Measurements from ENCODE around the gene NOS1AP.

Gene NOS1AP

DNA sequence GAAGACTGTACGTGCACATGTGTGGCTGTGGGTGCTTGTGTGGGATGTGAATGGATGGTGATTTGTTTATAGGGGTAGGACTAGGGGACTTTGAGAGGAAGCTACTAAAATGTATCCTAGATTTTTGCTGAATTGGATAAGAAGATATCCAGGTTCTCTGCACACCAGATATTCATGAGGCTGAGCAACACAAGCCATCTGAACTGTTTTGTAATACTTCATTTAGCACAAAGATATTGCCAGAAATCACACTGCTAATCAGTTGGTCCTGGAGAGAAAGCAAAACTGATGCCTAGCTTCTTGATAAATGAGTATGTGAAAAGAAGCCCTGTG lies 135.3 kb downstream of the NOS1AP start:
- no peaks in the 10 kb centered on the region for H3K9me3 ChIP-seq (ENCODE audit: control insufficient read depth, low read length)
- H3K4me3 ChIP-seq (ENCODE audit: extremely low read depth, insufficient read depth, low read length, poor library complexity, severe bottlenecking): no peak overlapping the region
- WGBS, 2 experiments (ENCODE audit: insufficient coverage in 2 of 2): 88 to 100% methylated on average over 1 of the region's 1 CpG
- H3K36me3 ChIP-seq (ENCODE audit: control insufficient read depth, insufficient read depth, low read length): no peaks in the 10 kb centered on the region
- peaks cover 6% of the 10 kb centered on the region for H3K4me1 ChIP-seq (ENCODE audit: control insufficient read depth, insufficient read depth, low read length, poor library complexity, severe bottlenecking)
- H3K27ac ChIP-seq (ENCODE audit: low read depth, low read length, severe bottlenecking): no peak overlapping the region

DNA sequence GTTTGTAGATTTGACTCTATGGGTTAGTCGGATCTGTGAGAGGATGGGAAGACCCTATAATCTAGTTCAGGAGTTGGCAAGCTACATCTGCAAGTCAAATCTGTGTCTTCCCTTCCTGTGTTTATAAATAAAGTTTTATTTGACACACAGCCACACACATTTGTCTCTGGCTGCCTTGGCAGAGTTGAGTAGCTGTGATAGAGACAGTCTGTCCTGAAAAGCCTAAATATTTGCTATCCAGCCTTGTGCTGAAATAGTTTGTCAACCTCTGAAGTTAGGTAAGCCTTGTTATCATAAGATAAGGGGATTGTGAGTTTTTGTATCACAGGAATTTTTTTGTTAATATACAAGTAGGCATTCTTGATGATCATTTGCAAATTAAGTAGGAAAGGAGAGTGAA lies 136.8 kb downstream of the NOS1AP start:
- H3K27ac ChIP-seq (ENCODE audit: low read depth, low read length, severe bottlenecking): no peak overlapping the region
- H3K4me3 ChIP-seq (ENCODE audit: extremely low read depth, insufficient read depth, low read length, poor library complexity, severe bottlenecking): no peak overlapping the region
- WGBS, 2 experiments (ENCODE audit: insufficient coverage in 2 of 2): no CpG with 5 or more reads among the region's 1 CpG
- no peaks in the 10 kb centered on the region for H3K36me3 ChIP-seq (ENCODE audit: control insufficient read depth, insufficient read depth, low read length)
- H3K4me1 ChIP-seq (ENCODE audit: control insufficient read depth, insufficient read depth, low read length, poor library complexity, severe bottlenecking): peaks cover 4% of the 10 kb centered on the region
- no peaks in the 10 kb centered on the region for H3K9me3 ChIP-seq (ENCODE audit: control insufficient read depth, low read length)

DNA sequence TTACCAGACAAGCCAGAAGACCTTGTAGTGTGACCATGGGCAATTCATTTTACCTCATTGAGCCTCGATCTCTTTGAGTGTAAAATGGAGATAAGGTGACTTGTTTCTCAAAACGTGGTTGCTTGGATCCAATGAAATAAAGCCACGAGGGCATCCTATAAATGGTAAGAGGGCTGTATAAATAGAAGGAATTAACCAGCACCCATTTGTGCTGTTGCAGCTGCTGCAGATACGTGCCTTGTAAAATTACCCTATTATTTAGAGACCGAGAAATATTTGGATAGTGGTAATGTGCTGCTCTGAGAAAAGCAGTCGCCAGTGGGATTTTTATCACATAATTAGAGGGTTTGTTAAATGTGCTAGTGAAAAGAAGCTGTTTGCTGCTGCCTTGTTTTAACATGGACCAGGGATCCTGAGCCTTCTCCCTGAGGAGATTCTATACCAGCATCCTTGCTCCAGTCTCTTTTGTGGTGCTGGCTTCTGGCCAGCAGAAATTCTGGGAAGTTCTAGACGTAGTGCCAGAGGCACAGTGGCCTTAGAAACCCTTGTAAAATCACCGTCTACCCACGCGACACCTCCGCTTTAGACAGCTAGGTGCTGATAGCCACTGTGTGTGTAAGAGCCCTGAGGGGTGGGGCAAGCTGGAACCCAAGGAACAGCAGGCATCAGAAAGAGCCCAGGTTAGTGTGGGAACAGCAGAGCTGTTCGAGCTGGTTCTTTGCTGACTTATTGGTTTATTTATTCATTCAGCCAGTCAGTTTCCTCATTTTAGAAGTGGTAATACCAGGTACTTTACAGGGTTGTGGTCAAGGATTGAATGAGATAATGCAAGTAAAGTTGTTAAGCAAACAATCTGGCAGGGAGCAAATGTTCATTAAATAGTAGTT lies 137.5 kb downstream of the NOS1AP start:
- WGBS, 2 experiments (ENCODE audit: insufficient coverage in 2 of 2): 79 to 81% methylated on average over 11 to 12 of the region's 12 CpGs
- peaks cover 8% of the 10 kb centered on the region for H3K4me1 ChIP-seq (ENCODE audit: control insufficient read depth, insufficient read depth, low read length, poor library complexity, severe bottlenecking)
- no peak overlapping the region for H3K27ac ChIP-seq (ENCODE audit: low read depth, low read length, severe bottlenecking)
- no peaks in the 10 kb centered on the region for H3K9me3 ChIP-seq (ENCODE audit: control insufficient read depth, low read length)
- H3K4me3 ChIP-seq (ENCODE audit: extremely low read depth, insufficient read depth, low read length, poor library complexity, severe bottlenecking): no peak overlapping the region
- H3K36me3 ChIP-seq (ENCODE audit: control insufficient read depth, insufficient read depth, low read length): no peaks in the 10 kb centered on the region

DNA sequence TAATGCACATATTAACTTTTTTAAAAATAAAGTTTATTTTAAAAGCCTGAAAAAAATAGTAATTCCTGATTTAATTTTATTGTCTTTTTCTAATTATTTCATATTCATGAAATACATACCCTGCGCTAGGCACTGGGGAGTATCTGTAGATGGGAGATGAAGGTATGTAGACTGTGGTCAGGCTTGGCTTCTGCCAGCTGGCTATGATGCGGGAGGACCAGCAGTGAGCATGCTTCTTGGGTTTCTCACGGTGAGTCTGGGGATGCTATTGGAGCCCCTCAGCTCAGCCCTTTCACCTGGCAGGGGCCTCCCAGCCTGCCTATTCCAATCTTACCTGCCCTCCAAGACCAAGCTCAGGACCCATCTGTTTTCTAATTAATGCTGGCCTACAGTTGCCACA lies 138.4 kb downstream of the NOS1AP start:
- Histone ChIP-seq H3K27ac (ENCODE audit: low read depth, low read length, severe bottlenecking) (no peak overlapping the region), H3K4me3 (ENCODE audit: extremely low read depth, insufficient read depth, low read length, poor library complexity, severe bottlenecking) (no peak overlapping the region), H3K9me3 (ENCODE audit: control insufficient read depth, low read length) (no peaks in the 10 kb centered on the region), H3K36me3 (ENCODE audit: control insufficient read depth, insufficient read depth, low read length) (no peaks in the 10 kb centered on the region), H3K4me1 (ENCODE audit: control insufficient read depth, insufficient read depth, low read length, poor library complexity, severe bottlenecking) (peaks cover 16% of the 10 kb centered on the region)
- WGBS, 2 experiments (ENCODE audit: insufficient coverage in 2 of 2): 92 to 100% methylated on average over 1 to 2 of the region's 3 CpGs

DNA sequence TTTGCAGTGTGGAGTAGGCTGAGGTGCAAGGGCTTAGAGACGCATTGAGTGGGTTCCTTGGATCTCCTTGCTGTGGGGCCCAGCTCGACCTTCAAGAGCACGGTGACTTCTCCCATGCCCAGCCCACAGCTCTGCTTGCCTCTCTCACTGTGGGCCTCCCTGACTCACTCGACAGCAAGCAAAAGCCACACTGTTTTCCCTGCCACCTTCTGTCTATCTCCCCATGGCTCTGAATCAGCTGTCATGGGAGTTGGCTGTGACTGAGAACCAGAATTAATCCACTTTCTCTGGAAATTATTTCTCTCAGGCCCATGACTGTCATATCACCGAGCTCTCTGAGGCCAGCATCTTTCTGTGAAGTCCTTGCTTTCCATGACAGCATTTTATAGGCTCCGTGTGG lies 140.7 kb downstream of the NOS1AP start:
- 73 to 78% methylated on average over 5 to 6 of the region's 6 CpGs for WGBS, 2 experiments (ENCODE audit: insufficient coverage in 2 of 2)

DNA sequence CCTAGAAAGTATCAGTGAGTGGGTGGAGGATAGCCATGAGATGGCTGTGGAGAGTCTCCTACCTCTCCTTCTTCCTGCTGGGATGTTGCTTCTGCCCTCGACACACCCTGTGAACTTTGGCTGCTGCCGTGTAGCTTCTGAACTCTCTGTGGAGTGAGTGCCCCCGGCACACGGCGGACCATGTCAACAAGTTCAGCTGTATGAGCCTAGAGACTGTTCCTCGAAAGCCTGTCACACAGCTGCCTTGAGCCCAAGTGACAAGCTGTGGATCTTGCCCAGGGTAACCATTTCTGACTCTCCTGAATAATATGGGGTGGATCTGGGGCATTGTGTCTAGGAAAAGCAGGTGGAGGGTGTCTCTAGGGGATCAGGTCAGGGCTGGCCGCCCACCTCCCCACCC lies 143.2 kb downstream of the NOS1AP start:
- Histone ChIP-seq H3K9me3 (ENCODE audit: control insufficient read depth, low read length) (no peaks in the 10 kb centered on the region), H3K36me3 (ENCODE audit: control insufficient read depth, insufficient read depth, low read length) (no peaks in the 10 kb centered on the region), H3K4me1 (ENCODE audit: control insufficient read depth, insufficient read depth, low read length, poor library complexity, severe bottlenecking) (peaks cover 33% of the 10 kb centered on the region), H3K27ac (ENCODE audit: low read depth, low read length, severe bottlenecking) (peak overlapping the region; percentile 39), H3K4me3 (ENCODE audit: extremely low read depth, insufficient read depth, low read length, poor library complexity, severe bottlenecking) (no peak overlapping the region)
- 83 to 84% methylated on average over 6 of the region's 7 CpGs for WGBS, 2 experiments (ENCODE audit: insufficient coverage in 2 of 2)

More for the DNA sequence above, 140.7 kb downstream of the NOS1AP start:
- Histone ChIP-seq H3K4me3 (ENCODE audit: extremely low read depth, insufficient read depth, low read length, poor library complexity, severe bottlenecking) (no peak overlapping the region), H3K4me1 (ENCODE audit: control insufficient read depth, insufficient read depth, low read length, poor library complexity, severe bottlenecking) (peaks cover 23% of the 10 kb centered on the region), H3K9me3 (ENCODE audit: control insufficient read depth, low read length) (no peaks in the 10 kb centered on the region), H3K27ac (ENCODE audit: low read depth, low read length, severe bottlenecking) (no peak overlapping the region), H3K36me3 (ENCODE audit: control insufficient read depth, insufficient read depth, low read length) (no peaks in the 10 kb centered on the region)

DNA sequence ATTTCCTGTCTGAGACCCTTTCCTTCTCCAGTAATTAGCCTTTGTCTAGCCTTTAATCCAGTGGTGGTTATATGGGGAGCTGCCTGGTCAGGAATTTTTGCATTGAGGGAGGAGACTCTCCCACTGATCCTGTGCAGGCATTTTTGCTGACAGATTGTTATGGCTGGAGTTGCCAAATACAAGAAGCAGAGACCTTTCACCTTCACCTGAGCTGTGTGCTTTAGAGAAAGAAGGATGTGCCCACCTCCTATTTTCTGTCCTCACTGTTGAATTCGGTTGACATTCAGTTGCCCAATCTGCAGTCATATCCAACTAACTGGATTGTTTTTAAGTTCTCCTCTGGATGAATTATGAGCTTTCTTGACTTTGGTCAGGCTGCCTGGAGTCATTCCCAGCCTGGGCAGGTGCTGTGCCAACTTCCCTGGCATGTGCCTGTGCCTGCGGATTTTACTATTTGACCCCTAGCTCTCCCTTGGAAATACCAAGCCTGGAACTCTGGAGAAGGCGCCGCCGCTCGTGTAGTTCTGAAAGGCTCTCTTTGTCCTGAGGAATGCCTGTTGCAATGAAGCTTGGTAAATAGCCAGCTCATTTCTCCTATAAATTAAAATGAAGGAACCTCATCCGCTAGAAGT lies 143.9 kb downstream of the NOS1AP start:
- H3K4me1 ChIP-seq (ENCODE audit: control insufficient read depth, insufficient read depth, low read length, poor library complexity, severe bottlenecking): peaks cover 33% of the 10 kb centered on the region
- no peaks in the 10 kb centered on the region for H3K36me3 ChIP-seq (ENCODE audit: control insufficient read depth, insufficient read depth, low read length)
- peak overlapping the region; percentile 39 for H3K27ac ChIP-seq (ENCODE audit: low read depth, low read length, severe bottlenecking)
- 80% methylated on average over 1 to 2 of the region's 7 CpGs for WGBS, 2 experiments (ENCODE audit: insufficient coverage in 2 of 2)
- no peaks in the 10 kb centered on the region for H3K9me3 ChIP-seq (ENCODE audit: control insufficient read depth, low read length)
- H3K4me3 ChIP-seq (ENCODE audit: extremely low read depth, insufficient read depth, low read length, poor library complexity, severe bottlenecking): no peak overlapping the region

DNA sequence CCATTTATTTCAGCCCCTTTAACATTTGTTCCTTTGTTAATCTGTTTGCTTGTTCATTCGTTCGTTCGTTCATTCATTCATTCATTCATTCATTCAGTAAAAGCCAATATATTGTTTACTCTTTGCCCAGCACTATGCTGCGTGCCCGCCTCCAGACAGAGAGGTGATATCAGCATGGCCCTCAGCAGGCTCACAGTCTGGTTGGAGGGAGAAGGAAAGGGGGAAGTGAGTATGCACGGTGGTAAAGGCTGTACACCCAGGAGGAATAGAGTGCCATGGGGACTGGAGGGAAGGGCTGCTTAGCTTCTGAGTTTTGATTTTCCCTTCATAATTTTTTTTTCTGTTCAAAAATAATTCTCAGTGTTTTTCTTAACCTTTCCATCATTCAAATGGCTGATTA lies 144.7 kb downstream of the NOS1AP start:
- Histone ChIP-seq H3K9me3 (ENCODE audit: control insufficient read depth, low read length) (no peaks in the 10 kb centered on the region), H3K4me1 (ENCODE audit: control insufficient read depth, insufficient read depth, low read length, poor library complexity, severe bottlenecking) (peaks cover 33% of the 10 kb centered on the region), H3K27ac (ENCODE audit: low read depth, low read length, severe bottlenecking) (no peak overlapping the region), H3K4me3 (ENCODE audit: extremely low read depth, insufficient read depth, low read length, poor library complexity, severe bottlenecking) (no peak overlapping the region), H3K36me3 (ENCODE audit: control insufficient read depth, insufficient read depth, low read length) (no peaks in the 10 kb centered on the region)
- WGBS, 2 experiments (ENCODE audit: insufficient coverage in 2 of 2): 89 to 92% methylated on average over 2 to 6 of the region's 6 CpGs

DNA sequence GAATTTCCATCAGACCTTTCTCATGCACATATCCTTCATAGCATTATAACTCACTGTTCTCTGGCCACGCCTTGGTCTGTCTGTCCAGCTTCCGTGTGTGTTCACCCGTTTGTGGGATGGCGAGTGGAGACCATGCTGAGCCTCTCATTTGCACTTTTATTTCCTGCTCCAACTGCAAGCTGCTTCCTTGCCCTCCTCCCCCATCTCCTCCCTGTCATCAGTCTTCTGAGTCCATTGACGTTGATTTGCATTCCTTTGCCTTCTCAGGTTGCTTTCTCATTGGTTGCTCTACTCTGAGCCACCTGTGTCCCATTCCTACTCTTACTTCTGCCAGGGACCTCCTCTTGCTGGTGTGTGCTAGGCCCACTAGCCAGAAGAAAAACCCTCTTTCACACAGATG lies 146.4 kb downstream of the NOS1AP start:
- Histone ChIP-seq H3K4me3 (ENCODE audit: extremely low read depth, insufficient read depth, low read length, poor library complexity, severe bottlenecking) (no peak overlapping the region), H3K27ac (ENCODE audit: low read depth, low read length, severe bottlenecking) (no peak overlapping the region), H3K4me1 (ENCODE audit: control insufficient read depth, insufficient read depth, low read length, poor library complexity, severe bottlenecking) (peaks cover 33% of the 10 kb centered on the region), H3K9me3 (ENCODE audit: control insufficient read depth, low read length) (no peaks in the 10 kb centered on the region), H3K36me3 (ENCODE audit: control insufficient read depth, insufficient read depth, low read length) (no peaks in the 10 kb centered on the region)
- 34 to 41% methylated on average over 5 of the region's 5 CpGs for WGBS, 2 experiments (ENCODE audit: insufficient coverage in 2 of 2)

DNA sequence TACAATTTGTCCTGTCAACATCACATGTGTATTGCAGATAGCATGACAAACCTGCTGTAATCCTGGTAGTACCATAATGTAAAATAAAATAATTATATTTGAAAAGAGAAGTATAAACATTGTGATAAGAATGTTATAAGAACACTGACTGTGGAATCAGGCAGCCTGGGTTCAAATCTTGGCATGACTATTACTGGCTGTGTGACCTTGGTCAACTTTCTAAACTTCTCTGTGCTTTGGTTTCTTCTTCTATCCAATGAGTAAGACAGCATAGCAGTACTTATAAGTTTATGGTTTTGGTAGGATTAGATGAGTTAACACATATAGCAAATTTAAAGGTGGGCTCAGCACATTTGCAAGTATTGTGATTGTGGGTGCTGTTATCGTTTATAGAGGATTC lies 147.1 kb downstream of the NOS1AP start:
- no peak overlapping the region for H3K27ac ChIP-seq (ENCODE audit: low read depth, low read length, severe bottlenecking)
- H3K4me1 ChIP-seq (ENCODE audit: control insufficient read depth, insufficient read depth, low read length, poor library complexity, severe bottlenecking): peaks cover 29% of the 10 kb centered on the region
- WGBS, 2 experiments (ENCODE audit: insufficient coverage in 2 of 2): 100% methylated on average over 1 of the region's 1 CpG; no CpG with 5 or more reads in 1 of the 2 experiments
- no peaks in the 10 kb centered on the region for H3K36me3 ChIP-seq (ENCODE audit: control insufficient read depth, insufficient read depth, low read length)
- H3K9me3 ChIP-seq (ENCODE audit: control insufficient read depth, low read length): no peaks in the 10 kb centered on the region
- H3K4me3 ChIP-seq (ENCODE audit: extremely low read depth, insufficient read depth, low read length, poor library complexity, severe bottlenecking): no peak overlapping the region

DNA sequence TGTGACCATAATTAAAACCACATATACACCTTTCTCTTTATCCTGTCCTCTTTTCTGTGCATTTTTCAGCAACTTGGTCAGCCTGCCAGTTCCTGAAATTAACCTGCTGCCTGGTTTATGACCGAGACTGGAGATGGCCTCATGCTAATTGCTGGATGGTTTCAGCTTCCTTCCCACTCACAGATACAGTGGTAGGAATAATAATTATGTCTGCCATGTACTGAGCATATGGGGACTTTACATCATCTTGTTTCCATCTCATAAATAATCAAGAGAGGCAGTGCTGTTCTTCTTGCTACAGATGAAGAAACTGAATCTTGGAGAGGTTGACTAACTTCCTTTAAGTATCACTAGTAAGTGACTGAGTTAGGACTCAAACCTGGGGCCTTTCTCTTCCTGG lies 148.2 kb downstream of the NOS1AP start:
- no peaks in the 10 kb centered on the region for H3K9me3 ChIP-seq (ENCODE audit: control insufficient read depth, low read length)

More for the DNA sequence above, 148.2 kb downstream of the NOS1AP start:
- 100% methylated on average over 1 of the region's 1 CpG; no CpG with 5 or more reads in 1 of the 2 experiments for WGBS, 2 experiments (ENCODE audit: insufficient coverage in 2 of 2)
- no peaks in the 10 kb centered on the region for H3K36me3 ChIP-seq (ENCODE audit: control insufficient read depth, insufficient read depth, low read length)
- H3K4me1 ChIP-seq (ENCODE audit: control insufficient read depth, insufficient read depth, low read length, poor library complexity, severe bottlenecking): peaks cover 19% of the 10 kb centered on the region
- H3K4me3 ChIP-seq (ENCODE audit: extremely low read depth, insufficient read depth, low read length, poor library complexity, severe bottlenecking): no peak overlapping the region
- no peak overlapping the region for H3K27ac ChIP-seq (ENCODE audit: low read depth, low read length, severe bottlenecking)
